Thoracic aorta (tissue), 2 donors: Measurements from ENCODE around the gene GTF2A2. TPM values are rescaled to one million over a fixed set of nuclear protein-coding genes. Genes with fewer than 3 reads are reported as not detected.
A peak's percentile ranks its signal among the peaks of the same experiment; 100 is the strongest.

Experiments
- ATAC-seq: fragments of 150-250 bp; one replicate; pipeline ENCODE4 v1.8.0; 2017; ENCODE audit warnings: low read depth; ENCODE audit not compliant: insufficient number of reproducible peaks, low FRiP score
- DNase-seq: peaks from one replicate; pipeline ENCODE4 v3.0.0-alpha.2; 2020; ENCODE audit warnings: low spot score
- H3K27ac ChIP-seq, 2 donors: fragments of 200-600 bp; sonication (generic); 1 replicate in 1 of 2; 2 replicates in 1 of 2; pipeline ENCODE4 v1.5.1; 2016; ENCODE audit warnings: mild to moderate bottlenecking in 2 of 2, moderate library complexity in 2 of 2
- H3K27me3 ChIP-seq: fragments of 200-600 bp; sonication (generic); replicated peaks from 2 replicates; pipeline ENCODE4 v1.6.0; 2016; ENCODE audit warnings: mild to moderate bottlenecking; ENCODE audit not compliant: insufficient read depth
- H3K36me3 ChIP-seq: fragments of 200-600 bp; sonication (generic); one replicate; pipeline ENCODE4 v1.5.1; 2016
- H3K4me1 ChIP-seq, 2 donors: fragments of 200-600 bp; sonication (generic); 1 replicate in 1 of 2; 2 replicates in 1 of 2; pipeline versions ENCODE4 v1.5.1 to v1.6.0; 2016; ENCODE audit warnings: low read depth in 2 of 2, mild to moderate bottlenecking in 1 of 2; ENCODE audit not compliant: control insufficient read depth in 1 of 2
- H3K4me3 ChIP-seq: fragments of 200-600 bp; sonication (generic); 2 replicates; pipeline ENCODE4 v1.5.1; 2016; ENCODE audit warnings: mild to moderate bottlenecking
- H3K9me3 ChIP-seq: fragments of 200-600 bp; sonication (generic); 2 replicates; pipeline ENCODE4 v1.5.1; 2016
- total RNA-seq, 2 donors: library from RNA; depleted of rRNA; stranded (reverse); fragments of >200 nt; gene quantifications; one replicate each; pipeline versions ENCODE4 v1.1.0 to v1.2.3, GENCODE V29; 2016
- TF ChIP-seq, protein P1 (sequence below): fragments of 200-600 bp; sonication (generic); IDR thresholded peaks from one replicate; pipeline ENCODE4 v1.5.1; 2019; ENCODE audit warnings: antibody characterized with exemption

GTF2A2 gene
- total RNA-seq, 2 donors from 2014 or later, result 23.3 to 26.7 TPM

DNA sequence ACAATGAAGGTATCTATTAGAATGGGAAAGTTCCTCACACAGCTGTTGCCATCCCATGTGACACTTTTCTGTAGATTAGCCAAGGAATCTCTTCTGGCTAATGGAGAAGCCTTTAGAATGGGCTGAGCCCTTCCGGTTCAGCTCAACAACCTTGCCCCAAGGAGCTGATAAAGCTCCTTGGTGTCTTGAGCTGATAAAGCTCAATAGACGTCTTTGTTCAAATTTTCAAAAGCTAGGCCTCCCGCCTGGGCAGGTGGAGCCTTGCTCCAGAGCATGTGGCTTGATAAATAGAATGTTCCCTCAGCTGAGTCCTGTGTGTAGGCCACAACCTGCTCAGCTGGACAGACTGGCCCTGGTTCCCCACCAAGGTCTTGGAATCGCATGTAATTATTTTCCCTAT, 39.0 kb upstream of the GTF2A2 start:
- Histone ChIP-seq H3K4me3 (no peak overlapping the region), H3K27me3 (no peaks in the 10 kb centered on the region), H3K9me3 (no peaks in the 10 kb centered on the region), H3K27ac (no peak overlapping the region), H3K4me1 (no peaks in the 10 kb centered on the region), H3K36me3 (no peaks in the 10 kb centered on the region)
- no peak for DNase-seq
- ATAC-seq, result no peak
- TF ChIP-seq, protein P1, sequence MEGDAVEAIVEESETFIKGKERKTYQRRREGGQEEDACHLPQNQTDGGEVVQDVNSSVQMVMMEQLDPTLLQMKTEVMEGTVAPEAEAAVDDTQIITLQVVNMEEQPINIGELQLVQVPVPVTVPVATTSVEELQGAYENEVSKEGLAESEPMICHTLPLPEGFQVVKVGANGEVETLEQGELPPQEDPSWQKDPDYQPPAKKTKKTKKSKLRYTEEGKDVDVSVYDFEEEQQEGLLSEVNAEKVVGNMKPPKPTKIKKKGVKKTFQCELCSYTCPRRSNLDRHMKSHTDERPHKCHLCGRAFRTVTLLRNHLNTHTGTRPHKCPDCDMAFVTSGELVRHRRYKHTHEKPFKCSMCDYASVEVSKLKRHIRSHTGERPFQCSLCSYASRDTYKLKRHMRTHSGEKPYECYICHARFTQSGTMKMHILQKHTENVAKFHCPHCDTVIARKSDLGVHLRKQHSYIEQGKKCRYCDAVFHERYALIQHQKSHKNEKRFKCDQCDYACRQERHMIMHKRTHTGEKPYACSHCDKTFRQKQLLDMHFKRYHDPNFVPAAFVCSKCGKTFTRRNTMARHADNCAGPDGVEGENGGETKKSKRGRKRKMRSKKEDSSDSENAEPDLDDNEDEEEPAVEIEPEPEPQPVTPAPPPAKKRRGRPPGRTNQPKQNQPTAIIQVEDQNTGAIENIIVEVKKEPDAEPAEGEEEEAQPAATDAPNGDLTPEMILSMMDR, result no peak

DNA sequence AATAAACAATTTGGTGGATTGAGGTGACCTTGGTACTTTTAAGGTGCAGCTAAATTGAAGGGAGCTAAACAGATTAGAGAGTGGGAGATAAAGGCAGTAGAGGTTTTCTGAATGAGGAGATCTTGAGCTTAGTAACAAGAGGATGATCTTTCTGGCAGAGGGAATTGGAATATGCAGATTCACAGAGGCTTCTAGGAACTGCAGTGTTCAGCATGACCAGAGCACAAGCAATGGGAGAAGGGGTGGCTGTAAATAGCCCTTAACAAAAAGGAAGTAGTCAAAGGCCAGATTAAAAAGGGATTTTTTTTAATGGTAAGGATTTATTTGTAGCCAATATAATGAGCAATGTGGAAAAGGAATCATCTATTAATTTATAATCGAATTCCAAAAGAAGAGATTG, 37.5 kb upstream of the GTF2A2 start:
- Histone ChIP-seq H3K27me3 (no peaks in the 10 kb centered on the region), H3K27ac (no peak overlapping the region), H3K4me3 (no peak overlapping the region), H3K4me1 (peaks cover 0 to 6% of the 10 kb centered on the region in 2 donors), H3K9me3 (no peaks in the 10 kb centered on the region), H3K36me3 (no peaks in the 10 kb centered on the region)
- TF ChIP-seq, protein P1, result no peak
- DNase-seq, result no peak
- no peak for ATAC-seq

DNA sequence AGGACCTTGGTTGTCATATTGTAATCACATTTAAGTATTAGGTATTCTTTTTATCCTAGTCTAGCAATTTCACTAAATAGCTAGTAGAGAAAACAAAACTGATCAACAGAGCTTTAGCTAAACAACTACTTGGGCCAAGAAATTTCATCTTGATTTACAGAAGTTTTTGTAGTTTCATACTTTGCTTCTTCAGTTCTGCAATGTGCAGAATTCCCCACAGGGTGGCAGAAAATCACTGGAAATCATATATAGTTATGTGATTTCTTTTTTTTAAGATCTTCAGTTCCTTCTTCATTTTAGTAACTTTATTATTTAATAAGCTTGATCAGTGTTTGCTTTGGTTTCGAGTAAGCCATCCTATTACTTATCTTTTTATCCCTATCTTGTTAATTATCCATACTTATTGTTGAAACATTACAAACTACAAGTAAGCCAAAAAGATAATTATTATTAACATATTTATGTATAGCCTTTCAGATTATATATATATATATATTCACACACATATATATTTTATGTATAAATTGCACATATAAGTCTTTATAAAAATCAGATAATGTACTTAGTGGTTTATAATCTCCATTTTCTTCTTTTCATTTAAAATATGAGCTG, 34.0 kb upstream of the GTF2A2 start:
- no peak for ATAC-seq
- TF ChIP-seq, protein P1, result peak; percentile 65
- DNase-seq, result no peak
- Histone ChIP-seq H3K27me3 (no peaks in the 10 kb centered on the region), H3K27ac (no peak overlapping the region), H3K4me3 (no peak overlapping the region), H3K9me3 (no peaks in the 10 kb centered on the region), H3K4me1 (peaks cover 13 to 24% of the 10 kb centered on the region in 2 donors), H3K36me3 (no peaks in the 10 kb centered on the region)

DNA sequence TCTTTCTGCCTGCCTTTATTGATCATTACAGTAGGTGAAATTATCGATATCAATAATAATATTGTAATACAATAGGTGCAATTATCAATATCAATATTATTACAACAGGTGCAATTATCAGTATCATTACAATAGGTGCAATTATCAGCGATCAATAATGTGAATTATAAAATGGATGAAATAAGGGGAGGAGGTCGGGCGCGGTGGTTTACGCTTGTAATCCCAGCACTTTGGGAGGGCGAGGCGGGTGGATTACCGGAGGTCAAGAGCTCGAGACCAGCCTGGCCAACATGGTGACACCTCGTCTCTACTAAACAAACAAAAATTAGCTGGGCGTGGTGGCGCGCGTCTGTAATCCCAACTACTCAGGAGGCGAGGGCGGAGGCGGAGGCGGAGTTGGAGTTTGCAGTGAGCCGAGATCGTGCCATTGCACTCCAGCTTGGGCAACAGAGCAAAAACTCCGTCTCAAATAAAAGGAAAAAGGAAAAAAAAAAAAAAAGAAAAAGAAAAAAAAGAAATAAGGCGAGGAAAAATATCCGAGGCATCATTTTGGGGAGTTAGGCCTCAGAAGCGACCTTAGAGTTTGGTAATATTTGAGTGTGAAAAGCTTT, 32.4 kb upstream of the GTF2A2 start:
- Histone ChIP-seq H3K9me3 (no peaks in the 10 kb centered on the region), H3K27ac (peak overlapping the region; percentile 96 to 97), H3K36me3 (no peaks in the 10 kb centered on the region), H3K4me3 (peak overlapping the region; percentile 89), H3K27me3 (no peaks in the 10 kb centered on the region), H3K4me1 (peaks cover 27 to 35% of the 10 kb centered on the region in 2 donors)
- TF ChIP-seq, protein P1, result no peak
- ATAC-seq (peak; percentile 24), DNase-seq (peak; percentile 81)

DNA sequence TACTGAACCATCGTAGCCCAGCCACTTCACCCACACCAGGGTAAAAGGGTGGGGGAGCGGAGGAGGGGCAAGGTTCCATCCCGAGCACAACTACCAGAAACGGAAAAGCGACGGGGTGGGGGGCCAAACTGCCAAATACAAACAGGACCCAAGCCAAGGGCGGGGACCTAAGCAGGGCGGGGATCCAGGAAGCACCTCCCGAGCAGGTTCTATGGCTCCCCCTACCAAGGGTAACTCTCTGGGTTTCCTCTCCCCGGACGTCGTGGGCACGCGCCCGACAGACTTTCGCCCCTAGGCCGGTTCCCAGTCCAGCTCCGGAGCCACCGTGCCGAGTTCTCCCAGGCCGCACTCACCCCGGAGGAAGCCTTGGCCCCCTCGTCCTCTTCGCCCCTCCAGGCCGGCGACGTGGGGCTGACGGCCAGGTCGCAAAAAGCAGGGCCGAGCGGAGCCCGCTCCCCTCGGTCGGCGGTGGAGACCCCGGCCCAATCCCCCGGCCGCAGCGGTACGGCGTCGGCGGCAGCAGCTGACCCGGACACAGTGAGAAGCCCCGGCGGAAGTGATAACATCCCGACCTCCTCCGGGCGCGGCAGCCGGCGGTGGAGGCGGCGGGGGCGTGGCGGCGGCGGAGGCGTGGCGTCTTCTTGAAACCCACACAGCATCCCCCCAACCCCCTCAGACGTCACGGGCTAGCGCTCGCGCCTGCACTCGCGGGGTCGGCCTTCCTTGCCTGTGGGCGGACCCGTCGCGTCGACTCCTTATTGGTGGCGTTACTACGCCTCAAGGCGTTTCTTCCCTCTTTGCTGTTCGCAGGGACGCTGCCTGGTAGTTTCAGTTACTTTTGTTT, 31.7 kb upstream of the GTF2A2 start, which contains the start of gene BNIP2:
Gene BNIP2 (minus strand): TSS at position 539 of the 844 bp plus-strand sequence. CDS start 6,863 bp downstream, outside the sequence.
- Histone ChIP-seq H3K27ac (peak within 1 kb of the TSS; percentile 96 to 97), H3K4me1 (peaks cover 31 to 35% of the 10 kb centered on the region in 2 donors), H3K4me3 (peak within 1 kb of the TSS; percentile 89), H3K9me3 (no peaks in the 10 kb centered on the region), H3K27me3 (no peaks in the 10 kb centered on the region), H3K36me3 (no peaks in the 10 kb centered on the region)
- DNase-seq (peak; percentile 95), ATAC-seq (peak; percentile 93)
- TF ChIP-seq, protein P1, result no peak
